Measurements from ENCODE around the gene C16orf74.

C16orf74 gene

GRCh38 chr16:85774136-85774535, 23.2 kb upstream of the C16orf74 start:
- no peak for DNase-seq

GRCh38 chr16:85773044-85773443, 22.1 kb upstream of the C16orf74 start:
- DNase-seq = no peak

- no peak for DNase-seq
These were observed 19.8 kb upstream of the C16orf74 start for GRCh38 chr16:85770741-85771140.

GRCh38 chr16:85768199-85768598, 17.3 kb upstream of the C16orf74 start:
- DNase-seq = no peak

- no peak for DNase-seq
These were observed 16.6 kb upstream of the C16orf74 start for GRCh38 chr16:85767531-85767930.

GRCh38 chr16:85765767-85766166, 14.9 kb upstream of the C16orf74 start:
- DNase-seq = no peak

- no peak for DNase-seq
These were observed 14.3 kb upstream of the C16orf74 start for GRCh38 chr16:85765211-85765610.

GRCh38 chr16:85763616-85764015, 12.7 kb upstream of the C16orf74 start:
- DNase-seq = no peak

GRCh38 chr16:85762970-85763369, 12.1 kb upstream of the C16orf74 start:
- no peak for DNase-seq

- no peak for DNase-seq
These were observed 11.0 kb upstream of the C16orf74 start for GRCh38 chr16:85761861-85762260.

GRCh38 chr16:85759631-85760419, 8.9 kb upstream of the C16orf74 start:
- no peak for DNase-seq

GRCh38 chr16:85759136-85759535, 8.2 kb upstream of the C16orf74 start:
- no peak for DNase-seq

- no peak for DNase-seq
These were observed 6.5 kb upstream of the C16orf74 start for GRCh38 chr16:85757341-85757822.

GRCh38 chr16:85755929-85756768, 5.3 kb upstream of the C16orf74 start:
- DNase-seq = no peak

GRCh38 chr16:85754413-85754812, 3.5 kb upstream of the C16orf74 start:
- DNase-seq = peak; percentile 76

- no peak for DNase-seq
These were observed 3.1 kb upstream of the C16orf74 start for GRCh38 chr16:85753976-85754375.

GRCh38 chr16:85753559-85753958, 2.7 kb upstream of the C16orf74 start:
- no peak for DNase-seq

- peak; percentile 25 for DNase-seq
These were observed 1.9 kb upstream of the C16orf74 start for GRCh38 chr16:85752511-85753420.

- DNase-seq = no peak
These were observed 1.0 kb upstream of the C16orf74 start for GRCh38 chr16:85751698-85752501.

- no peak for DNase-seq
These were observed 610 bp downstream of the C16orf74 start for GRCh38 chr16:85750146-85750826.

GRCh38 chr16:85749771-85750145, 1.1 kb downstream of the C16orf74 start:
- DNase-seq = no peak
